Stimulated activated CD4-positive, alpha-beta T cell treated with anti-CD3 and anti-CD28 coated beads, Interleukin-4, amount 100 ng/mL, for 1 hour (primary cell): ENCODE data around the gene SNCAIP.
"Not testable (repeated sequence)": the region's sequence is repeated elsewhere in the genome, so short reads cannot be mapped to it uniquely, and the experiment has no call there.

ENCODE experiments used
- DNase-seq: peaks from one replicate; pipeline ENCODE4 v3.0.0-alpha.2; 2020

The SNCAIP gene

GRCh38 chr5:122362361-122362760, 50.3 kb downstream of the SNCAIP start:
- DNase-seq = no peak

GRCh38 chr5:122363623-122364022, 51.6 kb downstream of the SNCAIP start:
- no peak for DNase-seq

GRCh38 chr5:122366501-122366900, 54.5 kb downstream of the SNCAIP start:
- no peak for DNase-seq

- no peak for DNase-seq
These were observed 55.4 kb downstream of the SNCAIP start for GRCh38 chr5:122367456-122367855.

- no peak for DNase-seq
These were observed 56.6 kb downstream of the SNCAIP start for GRCh38 chr5:122368510-122369251.

GRCh38 chr5:122369253-122369815, 57.3 kb downstream of the SNCAIP start:
- DNase-seq = no peak

- no peak for DNase-seq
These were observed 59.6 kb downstream of the SNCAIP start for GRCh38 chr5:122371511-122372151.

GRCh38 chr5:122374110-122374509, 62.1 kb downstream of the SNCAIP start:
- DNase-seq = no peak

- DNase-seq = no peak
These were observed 63.8 kb downstream of the SNCAIP start for GRCh38 chr5:122375801-122376200.

GRCh38 chr5:122376250-122376649, 64.2 kb downstream of the SNCAIP start:
- DNase-seq = no peak

GRCh38 chr5:122377026-122377425, 65.0 kb downstream of the SNCAIP start:
- DNase-seq = no peak

GRCh38 chr5:122382938-122383337, 70.9 kb downstream of the SNCAIP start:
- not testable (repeated sequence) for DNase-seq

GRCh38 chr5:122384739-122385235, 72.8 kb downstream of the SNCAIP start:
- DNase-seq = no peak

GRCh38 chr5:122385286-122385685, 73.2 kb downstream of the SNCAIP start:
- no peak for DNase-seq

- no peak for DNase-seq
These were observed 73.8 kb downstream of the SNCAIP start for GRCh38 chr5:122385808-122386207.

GRCh38 chr5:122390154-122390553, 78.1 kb downstream of the SNCAIP start:
- DNase-seq = no peak

- DNase-seq = no peak
These were observed 78.7 kb downstream of the SNCAIP start for GRCh38 chr5:122390694-122391093.

GRCh38 chr5:122391621-122392020, 79.6 kb downstream of the SNCAIP start:
- no peak for DNase-seq

- no peak for DNase-seq
These were observed 80.2 kb downstream of the SNCAIP start for GRCh38 chr5:122392224-122392623.

- no peak for DNase-seq
These were observed 80.8 kb downstream of the SNCAIP start for GRCh38 chr5:122392824-122393223.

GRCh38 chr5:122394284-122394930, 82.4 kb downstream of the SNCAIP start:
- no peak for DNase-seq

GRCh38 chr5:122398016-122398415, 86.0 kb downstream of the SNCAIP start:
- no peak for DNase-seq

- DNase-seq = no peak
These were observed 88.3 kb downstream of the SNCAIP start for GRCh38 chr5:122400341-122400740.

- no peak for DNase-seq
These were observed 88.9 kb downstream of the SNCAIP start for GRCh38 chr5:122400938-122401337.
